HepG2 (cell line): ENCODE measurements around the gene RPS17. TPM values are rescaled to one million over a fixed set of nuclear protein-coding genes. Genes with fewer than 3 reads are reported as not detected.
A peak's percentile ranks its signal among the peaks of the same experiment; 100 is the strongest.

Experiments
- ARHGAP35 ChIP-seq: sonication (generic); formaldehyde crosslinking; IDR thresholded peaks from 2 replicates; pipeline ENCODE4 v1.9.0; 2022; ENCODE audit warnings: mild to moderate bottlenecking, inconsistent platforms, moderate library complexity, missing genetic modification reagents, borderline replicate concordance
- ELF3 ChIP-seq: IDR thresholded peaks from 2 replicates; pipeline ENCODE4 v1.6.1; 2016; ENCODE audit warnings: missing genetic modification reagents, missing compliant biosample characterization
- HNF1A ChIP-seq, 2 experiments: sonication (generic) in 1 of 2; formaldehyde crosslinking in 1 of 2; IDR thresholded peaks; 2 replicates each; pipeline versions ENCODE4 v1.4.0 to v1.6.1; 2016 to 2020; ENCODE audit warnings: borderline replicate concordance in 1 of 2, low read depth in 1 of 2, mild to moderate bottlenecking in 1 of 2, missing genetic modification reagents in 1 of 2
- IRF2 ChIP-seq: IDR thresholded peaks from 2 replicates; pipeline ENCODE4 v1.6.1; 2018; ENCODE audit warnings: missing genetic modification reagents, missing compliant biosample characterization
- JUNB ChIP-seq: sonication (generic); formaldehyde crosslinking; IDR thresholded peaks from 2 replicates; pipeline ENCODE4 v1.8.0; 2022; ENCODE audit warnings: missing genetic modification reagents, mild to moderate bottlenecking, borderline replicate concordance
- MTA1 ChIP-seq: sonication (generic); formaldehyde crosslinking; IDR thresholded peaks from 2 replicates; pipeline ENCODE4 v1.4.0; 2020; ENCODE audit warnings: missing genetic modification reagents, mild to moderate bottlenecking, borderline replicate concordance
- SP5 ChIP-seq: IDR thresholded peaks from 2 replicates; pipeline ENCODE4 v1.6.1; 2016; ENCODE audit warnings: low read depth, borderline replicate concordance
- TBX2 ChIP-seq: sonication (generic); formaldehyde crosslinking; IDR thresholded peaks from 2 replicates; pipeline ENCODE4 v1.5.0; 2020; ENCODE audit warnings: missing genetic modification reagents, mild to moderate bottlenecking, borderline replicate concordance
- TBX3 ChIP-seq: fragments of 450-650 bp; IDR thresholded peaks from 2 replicates; pipeline ENCODE4 v1.6.1; 2017; ENCODE audit warnings: antibody characterized with exemption, mild to moderate bottlenecking, inconsistent platforms, borderline replicate concordance
- TRIM22 ChIP-seq: fragments of 450-650 bp; IDR thresholded peaks from 2 replicates; pipeline ENCODE4 v1.6.1; 2017
- ZBTB7A ChIP-seq: sonication (generic); formaldehyde crosslinking; IDR thresholded peaks from 2 replicates; pipeline ENCODE4 v1.8.0; 2022; ENCODE audit warnings: mild to moderate bottlenecking, missing genetic modification reagents
- ZFX ChIP-seq: sonication (generic); formaldehyde crosslinking; IDR thresholded peaks from 2 replicates; pipeline ENCODE4 v1.4.0; 2020; ENCODE audit warnings: mild to moderate bottlenecking, low read depth, missing genetic modification reagents, moderate library complexity
- ZNF251 ChIP-seq: sonication (generic); formaldehyde crosslinking; IDR thresholded peaks from 2 replicates; pipeline ENCODE4 v1.9.0; 2021; ENCODE audit warnings: mild to moderate bottlenecking, missing genetic modification reagents
- ZNF501 ChIP-seq: sonication (generic); formaldehyde crosslinking; IDR thresholded peaks from 2 replicates; pipeline ENCODE4 v1.5.1; 2020; ENCODE audit warnings: mild to moderate bottlenecking, moderate library complexity, missing genetic modification reagents
- ZNF543 ChIP-seq: sonication (generic); formaldehyde crosslinking; IDR thresholded peaks from 2 replicates; pipeline ENCODE4 v1.4.0; 2020; ENCODE audit warnings: mild to moderate bottlenecking, missing genetic modification reagents
- ZNF616 ChIP-seq: sonication (generic); formaldehyde crosslinking; IDR thresholded peaks from 2 replicates; pipeline ENCODE4 v1.5.0; 2020; ENCODE audit warnings: low read depth, mild to moderate bottlenecking, missing genetic modification reagents
- ZNF839 ChIP-seq: sonication (generic); formaldehyde crosslinking; IDR thresholded peaks from 2 replicates; pipeline ENCODE4 v1.4.0; 2020; ENCODE audit warnings: missing genetic modification reagents, mild to moderate bottlenecking, borderline replicate concordance
- polyA plus RNA-seq, 8 experiments: library from polyadenylated mRNA; depleted of rRNA in 3 of 8; stranded (reverse) in 7 of 8; unstranded in 1 of 8; fragments of >200 nt; fragmentation: Illumina TruSeq in 4 of 8; extraction: Trizol in 4 of 8; gene quantifications; 2 replicates each; pipeline versions ENCODE4 v1.2.1 to v1.2.3, GENCODE V29; 2011 to 2016; ENCODE audit warnings: low read depth in 4 of 8, missing spikeins in 1 of 8, mixed read lengths in 1 of 8; ENCODE audit not compliant: insufficient read depth in 1 of 8
- total RNA-seq, 5 experiments: library from RNA; depleted of rRNA; stranded (reverse); fragments of >200 nt; fragmentation: Illumina TruSeq; extraction: Trizol; gene quantifications; 2 replicates each; pipeline ENCODE4 v1.2.3, GENCODE V29; 2016; ENCODE audit warnings: low read depth in 1 of 5
- TF ChIP-seq, protein P1 (sequence below): sonication (generic); formaldehyde crosslinking; IDR thresholded peaks from 2 replicates; pipeline ENCODE4 v1.4.0; 2020; ENCODE audit warnings: mild to moderate bottlenecking, missing genetic modification reagents
- TF ChIP-seq, protein P2 (sequence below): sonication (generic); formaldehyde crosslinking; IDR thresholded peaks from 2 replicates; pipeline ENCODE4 v1.4.0; 2020; ENCODE audit warnings: missing genetic modification reagents
- TF ChIP-seq, protein P3 (sequence below): sonication (generic); formaldehyde crosslinking; IDR thresholded peaks from 2 replicates; pipeline ENCODE4 v1.4.0; 2020; ENCODE audit warnings: missing genetic modification reagents

RPS17 gene
- total and polyA plus RNA-seq, 2 of the 13 experiments (the other 11 are each of a cell fraction or from before 2014, with no cell fraction given): 2,570 to 5,021 TPM

DNA sequence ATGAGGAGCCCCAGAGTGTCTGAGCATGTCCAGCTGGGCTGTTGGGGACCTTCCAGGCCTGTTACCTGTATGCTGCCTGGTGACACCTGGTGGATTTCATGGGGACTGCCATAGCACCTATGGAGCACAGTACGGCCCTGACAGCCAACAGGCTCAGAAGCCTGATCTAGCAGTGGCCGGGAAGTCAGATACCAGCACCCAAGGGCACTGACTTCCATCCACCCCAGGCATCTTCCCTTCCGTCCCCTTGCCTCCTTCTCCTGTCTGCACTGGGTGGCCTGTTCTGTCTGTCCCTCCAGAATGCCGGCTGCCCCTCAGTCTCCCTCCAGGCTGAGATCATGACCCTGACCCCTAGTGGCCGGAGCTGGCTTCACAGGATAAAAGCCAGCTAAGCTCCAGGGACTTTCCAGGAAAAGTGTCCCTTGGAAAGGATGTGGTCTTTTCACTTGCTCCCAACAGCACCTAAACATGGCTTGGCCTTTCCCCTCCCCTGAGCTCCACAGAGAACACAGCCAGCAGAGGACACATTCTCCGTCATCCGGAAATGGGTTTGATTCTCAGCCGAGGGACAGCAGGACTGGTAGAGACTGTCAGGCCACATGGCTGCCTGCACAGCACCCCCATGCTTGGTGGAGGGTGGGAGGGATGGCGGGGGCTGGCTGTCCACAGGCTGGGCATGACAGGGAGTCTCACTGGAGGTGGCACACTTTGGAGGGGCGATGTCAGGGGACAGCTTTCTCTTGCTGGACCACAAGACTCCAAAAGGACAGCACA, 9.5 kb downstream of the RPS17 start (continued):
- 0 out of 2 replicates have a peak, but pooled peaks have one; percentile 51 for TF ChIP-seq ZNF543 (CRISPR knock-in tag)
- peak; percentile 53; the same call in 1 of the 2 replicates for TF ChIP-seq ZNF839
- no peak for TF ChIP-seq JUNB
- peak; percentile 47; the same call in 1 of the 2 replicates for TF ChIP-seq MTA1
- TF ChIP-seq ZBTB7A (CRISPR knock-in tag): no peak
- TF ChIP-seq ZNF251 (CRISPR knock-in tag): no peak
- no peak for TF ChIP-seq HNF1A (IDR thresholded peaks at IDR 0.05; ENCODE audit: low read depth)
- no peak for TF ChIP-seq HNF1A (CRISPR knock-in tag; IDR thresholded peaks at IDR 0.05; ENCODE audit: borderline replicate concordance)
- TF ChIP-seq IRF2 (CRISPR knock-in tag): no peak
- TF ChIP-seq, protein P1, sequence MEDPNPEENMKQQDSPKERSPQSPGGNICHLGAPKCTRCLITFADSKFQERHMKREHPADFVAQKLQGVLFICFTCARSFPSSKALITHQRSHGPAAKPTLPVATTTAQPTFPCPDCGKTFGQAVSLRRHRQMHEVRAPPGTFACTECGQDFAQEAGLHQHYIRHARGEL (CRISPR knock-in tag): no peak
- no peak for TF ChIP-seq TRIM22
- TF ChIP-seq ARHGAP35 (CRISPR knock-in tag): no peak
- TF ChIP-seq, protein P2, sequence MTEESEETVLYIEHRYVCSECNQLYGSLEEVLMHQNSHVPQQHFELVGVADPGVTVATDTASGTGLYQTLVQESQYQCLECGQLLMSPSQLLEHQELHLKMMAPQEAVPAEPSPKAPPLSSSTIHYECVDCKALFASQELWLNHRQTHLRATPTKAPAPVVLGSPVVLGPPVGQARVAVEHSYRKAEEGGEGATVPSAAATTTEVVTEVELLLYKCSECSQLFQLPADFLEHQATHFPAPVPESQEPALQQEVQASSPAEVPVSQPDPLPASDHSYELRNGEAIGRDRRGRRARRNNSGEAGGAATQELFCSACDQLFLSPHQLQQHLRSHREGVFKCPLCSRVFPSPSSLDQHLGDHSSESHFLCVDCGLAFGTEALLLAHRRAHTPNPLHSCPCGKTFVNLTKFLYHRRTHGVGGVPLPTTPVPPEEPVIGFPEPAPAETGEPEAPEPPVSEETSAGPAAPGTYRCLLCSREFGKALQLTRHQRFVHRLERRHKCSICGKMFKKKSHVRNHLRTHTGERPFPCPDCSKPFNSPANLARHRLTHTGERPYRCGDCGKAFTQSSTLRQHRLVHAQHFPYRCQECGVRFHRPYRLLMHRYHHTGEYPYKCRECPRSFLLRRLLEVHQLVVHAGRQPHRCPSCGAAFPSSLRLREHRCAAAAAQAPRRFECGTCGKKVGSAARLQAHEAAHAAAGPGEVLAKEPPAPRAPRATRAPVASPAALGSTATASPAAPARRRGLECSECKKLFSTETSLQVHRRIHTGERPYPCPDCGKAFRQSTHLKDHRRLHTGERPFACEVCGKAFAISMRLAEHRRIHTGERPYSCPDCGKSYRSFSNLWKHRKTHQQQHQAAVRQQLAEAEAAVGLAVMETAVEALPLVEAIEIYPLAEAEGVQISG (CRISPR knock-in tag): no peak
- TF ChIP-seq ZNF501 (CRISPR knock-in tag): 0 out of 2 replicates have a peak, but pooled peaks have one; percentile 42
- TF ChIP-seq ZNF616: no peak
- TF ChIP-seq TBX3: no peak
- peak; percentile 63; the same call in 1 of the 2 replicates for TF ChIP-seq ZFX
- TF ChIP-seq, protein P3, sequence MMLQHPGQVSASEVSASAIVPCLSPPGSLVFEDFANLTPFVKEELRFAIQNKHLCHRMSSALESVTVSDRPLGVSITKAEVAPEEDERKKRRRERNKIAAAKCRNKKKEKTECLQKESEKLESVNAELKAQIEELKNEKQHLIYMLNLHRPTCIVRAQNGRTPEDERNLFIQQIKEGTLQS (CRISPR knock-in tag): no peak
- TF ChIP-seq TBX2 (CRISPR knock-in tag): no peak
- TF ChIP-seq SP5 (CRISPR knock-in tag): no peak
- TF ChIP-seq ELF3 (CRISPR knock-in tag): peak; percentile 49; the same call in 1 of the 2 replicates
